ENCODE results near the gene STX16.

STX16 gene

DNA sequence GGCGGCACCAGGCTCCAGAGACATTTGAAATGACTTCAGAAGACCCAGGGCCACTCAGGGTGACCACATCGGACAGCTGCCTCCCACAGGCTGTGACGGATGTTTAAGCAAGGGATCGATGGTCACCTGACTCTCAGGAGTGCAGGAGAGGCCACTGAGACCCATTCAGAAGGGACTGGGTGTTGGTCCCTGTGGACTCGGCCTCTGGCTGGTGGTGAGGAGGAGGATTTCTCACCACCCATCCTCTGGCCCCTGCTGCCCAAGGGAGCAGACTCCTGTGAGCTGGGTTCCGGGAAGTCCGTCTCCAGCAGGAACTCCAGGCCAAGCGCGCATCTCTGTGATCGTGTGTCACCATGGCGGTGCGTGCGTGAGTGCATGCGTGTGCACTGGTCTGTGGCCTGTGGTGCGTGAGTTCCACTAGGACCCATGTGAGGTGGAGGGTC lies 67.1 kb downstream of the STX16 start:
- TF ChIP-seq CTCF (conservative IDR thresholded peaks at IDR 0.05; ENCODE audit: control insufficient read depth, insufficient read depth, low read depth, low read length) = no peak
- DNase-seq (ENCODE audit: low read depth) = no peak
- no peak overlapping the region for H3K4me3 ChIP-seq (ENCODE audit: control insufficient read depth, low read depth, low read length)

- DNase-seq (ENCODE audit: low read depth) = no peak
- H3K4me3 ChIP-seq (ENCODE audit: control insufficient read depth, low read depth, low read length) = no peak overlapping the region
- no peak for TF ChIP-seq CTCF (conservative IDR thresholded peaks at IDR 0.05; ENCODE audit: control insufficient read depth, insufficient read depth, low read depth, low read length)
These were observed 67.6 kb downstream of the STX16 start for GRCh38 chr20:58718729-58719128.

GRCh38 chr20:58719258-58719657 lies 68.2 kb downstream of the STX16 start:
- no peak for DNase-seq (ENCODE audit: low read depth)
- no peak overlapping the region for H3K4me3 ChIP-seq (ENCODE audit: control insufficient read depth, low read depth, low read length)
- no peak for TF ChIP-seq CTCF (conservative IDR thresholded peaks at IDR 0.05; ENCODE audit: control insufficient read depth, insufficient read depth, low read depth, low read length)

DNA sequence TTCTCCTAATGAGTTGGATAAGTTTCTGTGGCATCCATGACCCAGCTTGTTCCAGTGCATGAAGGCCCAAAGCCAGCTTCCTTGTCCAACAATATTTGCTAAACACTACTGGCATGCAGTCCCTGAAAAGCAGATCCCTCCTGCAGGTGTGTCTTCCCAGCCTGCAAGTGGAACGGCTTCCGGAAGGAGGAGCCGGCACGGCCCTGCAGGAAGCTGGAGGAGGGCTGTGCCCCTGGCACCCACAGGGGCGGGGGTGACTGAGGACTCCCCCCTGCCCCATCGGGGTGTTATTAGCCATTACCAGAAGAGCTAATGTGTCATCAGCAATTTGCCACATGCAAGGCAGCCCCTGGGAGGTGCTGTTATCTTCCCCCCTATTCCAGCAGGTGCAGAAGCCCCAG lies 68.9 kb downstream of the STX16 start:
- DNase-seq (ENCODE audit: low read depth) = no peak
- no peak for TF ChIP-seq CTCF (conservative IDR thresholded peaks at IDR 0.05; ENCODE audit: control insufficient read depth, insufficient read depth, low read depth, low read length)
- no peak overlapping the region for H3K4me3 ChIP-seq (ENCODE audit: control insufficient read depth, low read depth, low read length)

- DNase-seq (ENCODE audit: low read depth) = no peak
- no peak for TF ChIP-seq CTCF (conservative IDR thresholded peaks at IDR 0.05; ENCODE audit: control insufficient read depth, insufficient read depth, low read depth, low read length)
- no peak overlapping the region for H3K4me3 ChIP-seq (ENCODE audit: control insufficient read depth, low read depth, low read length)
These were observed 69.8 kb downstream of the STX16 start for GRCh38 chr20:58720890-58721289.

DNA sequence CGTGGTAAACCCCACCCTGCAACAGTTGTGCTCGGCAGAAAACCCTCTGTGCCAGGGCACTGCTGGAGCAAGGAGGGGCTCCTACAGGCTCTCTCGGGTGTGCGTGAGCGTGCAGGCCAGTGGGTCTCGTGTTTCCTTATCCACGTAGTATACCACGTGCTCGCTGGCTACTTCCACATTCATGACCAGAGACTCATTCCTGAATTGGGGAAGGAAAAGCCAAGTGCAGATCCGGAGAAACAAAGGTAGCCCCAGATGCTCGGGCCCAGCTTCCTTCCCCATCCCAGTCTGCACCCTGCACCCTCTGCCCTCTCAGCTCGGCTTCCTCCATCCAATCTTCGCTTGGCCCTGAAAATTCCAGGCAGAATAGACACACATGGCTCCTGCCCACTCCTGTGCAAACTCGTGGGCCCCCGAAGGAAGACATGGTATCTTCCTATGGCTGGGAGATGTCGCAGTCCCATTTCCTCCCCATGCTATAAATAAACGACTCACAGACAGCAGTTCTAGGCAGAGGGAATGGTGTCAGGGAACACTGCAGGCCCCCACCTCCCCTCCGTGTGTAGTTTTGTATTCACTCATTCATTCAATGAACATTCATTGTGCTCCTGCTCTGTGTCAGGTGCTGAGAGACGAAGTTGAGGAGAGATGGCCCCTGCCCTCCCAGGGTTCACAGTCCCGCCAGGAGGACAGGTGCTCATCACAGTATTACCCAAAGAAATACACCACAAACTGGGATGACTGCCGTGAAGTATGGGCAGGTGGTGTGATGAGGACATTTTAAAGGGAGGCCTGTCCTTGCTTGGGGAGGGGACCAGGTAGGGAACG lies 71.1 kb downstream of the STX16 start:
- no peak for DNase-seq (ENCODE audit: low read depth)
- no peak for TF ChIP-seq CTCF (conservative IDR thresholded peaks at IDR 0.05; ENCODE audit: control insufficient read depth, insufficient read depth, low read depth, low read length)
- H3K4me3 ChIP-seq (ENCODE audit: control insufficient read depth, low read depth, low read length) = no peak overlapping the region
